Measurements from ENCODE around the gene NR1H4. TPM values are rescaled to one million over a fixed set of nuclear protein-coding genes. Genes with fewer than 3 reads are reported as not detected.

Gene NR1H4
- total and polyA plus RNA-seq, 2 of the 13 experiments (the other 11 are each of a cell fraction or from before 2014, with no cell fraction given), result 27.3 to 114 TPM

DNA sequence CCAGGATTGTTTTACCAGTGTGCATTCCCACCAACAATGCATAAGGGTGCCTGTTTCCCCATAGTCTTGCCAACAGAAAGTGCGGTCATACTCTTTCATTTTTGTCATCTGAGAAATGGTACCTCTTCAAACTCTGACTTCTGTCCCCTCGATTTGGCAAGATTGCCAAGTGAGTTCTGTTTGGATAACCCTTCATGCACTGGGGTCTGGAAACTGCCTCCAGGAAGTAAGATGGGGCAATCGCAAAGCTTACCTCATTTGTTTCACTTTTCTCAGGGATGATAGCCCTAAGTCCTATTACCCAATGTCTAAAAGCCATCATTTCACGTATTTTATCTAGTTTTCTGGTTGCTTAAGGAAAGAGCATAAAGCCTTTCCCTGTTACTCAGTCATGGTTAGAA is 28.6 kb upstream of the NR1H4 start (continued):
- TF ChIP-seq SNAPC5 (CRISPR knock-in tag; IDR thresholded peaks at IDR 0.05; ENCODE audit: borderline replicate concordance) (no peak), PHB2 (IDR thresholded peaks at IDR 0.05; ENCODE audit: partially characterized antibody) (no peak), ZNF850 (CRISPR knock-in tag; conservative IDR thresholded peaks at IDR 0.05) (no peak), ZBTB4 (CRISPR knock-in tag; IDR thresholded peaks at IDR 0.05; ENCODE audit: borderline replicate concordance) (no peak), KLF11 (CRISPR knock-in tag; IDR thresholded peaks at IDR 0.05) (no peak), ZNF784 (CRISPR knock-in tag; IDR thresholded peaks at IDR 0.05; ENCODE audit: borderline replicate concordance) (no peak), THAP7 (CRISPR knock-in tag; IDR thresholded peaks at IDR 0.05) (no peak), ZNF513 (CRISPR knock-in tag; conservative IDR thresholded peaks at IDR 0.05) (no peak), ZNF775 (CRISPR knock-in tag; IDR thresholded peaks at IDR 0.05; ENCODE audit: borderline replicate concordance) (no peak), MYNN (CRISPR knock-in tag; IDR thresholded peaks at IDR 0.05; ENCODE audit: low read depth) (no peak), ZBTB14 (CRISPR knock-in tag; IDR thresholded peaks at IDR 0.05) (no peak), HNRNPLL (IDR thresholded peaks at IDR 0.05; ENCODE audit: low read depth, low read length, poor library complexity, severe bottlenecking) (no peak), NFKB2 (CRISPR knock-in tag; IDR thresholded peaks at IDR 0.05; ENCODE audit: borderline replicate concordance) (no peak), MED8 (CRISPR knock-in tag; IDR thresholded peaks at IDR 0.05; ENCODE audit: insufficient replicate concordance) (no peak)
- TF ChIP-seq, protein P1, sequence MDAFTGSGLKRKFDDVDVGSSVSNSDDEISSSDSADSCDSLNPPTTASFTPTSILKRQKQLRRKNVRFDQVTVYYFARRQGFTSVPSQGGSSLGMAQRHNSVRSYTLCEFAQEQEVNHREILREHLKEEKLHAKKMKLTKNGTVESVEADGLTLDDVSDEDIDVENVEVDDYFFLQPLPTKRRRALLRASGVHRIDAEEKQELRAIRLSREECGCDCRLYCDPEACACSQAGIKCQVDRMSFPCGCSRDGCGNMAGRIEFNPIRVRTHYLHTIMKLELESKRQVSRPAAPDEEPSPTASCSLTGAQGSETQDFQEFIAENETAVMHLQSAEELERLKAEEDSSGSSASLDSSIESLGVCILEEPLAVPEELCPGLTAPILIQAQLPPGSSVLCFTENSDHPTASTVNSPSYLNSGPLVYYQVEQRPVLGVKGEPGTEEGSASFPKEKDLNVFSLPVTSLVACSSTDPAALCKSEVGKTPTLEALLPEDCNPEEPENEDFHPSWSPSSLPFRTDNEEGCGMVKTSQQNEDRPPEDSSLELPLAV (CRISPR knock-in tag; conservative IDR thresholded peaks at IDR 0.05; ENCODE audit: low read depth), result no peak
- TF ChIP-seq, protein P2, sequence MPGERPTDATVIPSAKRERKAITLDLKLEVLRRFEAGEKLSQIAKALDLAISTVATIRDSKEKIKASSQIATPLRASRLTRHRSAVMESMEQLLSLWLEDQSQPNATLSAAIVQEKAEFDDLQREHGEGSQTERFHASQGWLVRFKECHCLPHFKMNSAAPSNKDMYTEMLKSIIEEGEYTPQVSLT (CRISPR knock-in tag; IDR thresholded peaks at IDR 0.05; ENCODE audit: borderline replicate concordance, low read depth), result no peak
